Pancreas (tissue), 10 donors: Measurements from ENCODE around the gene PTPRG. TPM values are rescaled to one million over a fixed set of nuclear protein-coding genes. Genes with fewer than 3 reads are reported as not detected.
"Not testable (repeated sequence)": the region's sequence is repeated elsewhere in the genome, so short reads cannot be mapped to it uniquely, and the experiment has no call there.

Experiments
- ATAC-seq, 4 donors: fragments of 200-7000 bp; cut with Tn5 transposase; one replicate each; pipeline versions ENCODE4 v1.8.0 to v1.9.1; 2020; ENCODE audit warnings: mild to moderate bottlenecking in 4 of 4, moderate library complexity in 4 of 4
- DNase-seq, 6 donors: peaks; one replicate each; pipeline ENCODE4 v3.0.0-alpha.2; 2020
- FAIRE-seq: peaks from 2 replicates; lab custom pipeline; 2012; peaks lifted over from hg19 to GRCh38; lab: Jason Lieb, UNC
- H3K27ac ChIP-seq, 4 donors: fragments of 200-600 bp; sonication (generic); 1 replicate in 3 of 4; 2 replicates in 1 of 4; pipeline versions ENCODE4 v1.5.0 to v1.8.0; 2020
- H3K27me3 ChIP-seq, 4 donors: fragments of 200-600 bp; one replicate each; pipeline ENCODE4 v1.8.0; 2021
- H3K36me3 ChIP-seq, 3 donors: fragments of 200-600 bp; sonication (generic) in 1 of 3; one replicate each; pipeline versions ENCODE4 v1.5.0 to v1.8.0; 2020 to 2021
- H3K4me1 ChIP-seq, 3 donors: fragments of 200-600 bp; one replicate each; pipeline ENCODE4 v1.8.0; 2021
- H3K4me3 ChIP-seq, 4 donors: fragments of 200-600 bp; sonication (generic) in 2 of 4; one replicate each; pipeline versions ENCODE4 v1.5.0 to v1.8.0; 2020 to 2021
- H3K9me3 ChIP-seq, 4 donors: fragments of 200-600 bp; one replicate each; pipeline ENCODE4 v1.8.0; 2021
- WGBS, 2 donors: extraction: QIAGEN DNeasy Blood & Tissue Kit; methylation state at CpG; one replicate each; pipeline ENCODE4 v1.1.7; 2013; 5-methylcytosine and 5-hydroxymethylcytosine counted together
- intact Hi-C, 3 donors: fragments of 100-400 bp; cut with DNase I; formaldehyde crosslinking; loops; one replicate each; pipeline versions ENCODE4 v1.11.1 to v1.14.2; 2022
- polyA plus RNA-seq, 2 donors: library from polyadenylated mRNA; stranded (reverse); fragments of 200-250 nt; gene quantifications; one replicate each; pipeline ENCODE4 v1.2.3, GENCODE V29; 2013
- total RNA-seq, 6 donors: library from RNA; stranded (reverse); fragmentation: NEBNext Ultra II Directional in 4 of 6; extraction: Animal tissue kit (Norgen Biotek cat#: 25700) in 4 of 6; gene quantifications; one replicate each; pipeline versions ENCODE4 v1.2.1 to v1.2.4, GENCODE V29; 2021 to 2023
- TF ChIP-seq, protein P1 (sequence below), 4 donors: fragments of 200-600 bp; sonication (generic) in 3 of 4; IDR thresholded peaks; one replicate each; pipeline versions ENCODE4 v1.5.0 to v1.8.0; 2021; ENCODE audit warnings: antibody characterized with exemption in 4 of 4
- donor health status: healthy with polysubstance abuse.
- donor health status: DM: no; HTN: no; CAD: no; lungs with moderate emphysema.
- donor health status: DM: no; HTN: no; CAD: no.
- donor health status: control.
- donor health status: control.
- donor health status: Bipolar disorder and iron deficiency.
- donor health status: DM: yes; HTN: yes; CAD: no.
- donor health status: DM: no; HTN: no; CAD: no.
- donor health status: DM: no; HTN: no; CAD: no.
- donor health status: DM: yes; HTN: yes; CAD: no.

Gene PTPRG
- total and polyA plus RNA-seq, 8 donors, result 2.8 to 20.5 (median 9.5) TPM

DNA sequence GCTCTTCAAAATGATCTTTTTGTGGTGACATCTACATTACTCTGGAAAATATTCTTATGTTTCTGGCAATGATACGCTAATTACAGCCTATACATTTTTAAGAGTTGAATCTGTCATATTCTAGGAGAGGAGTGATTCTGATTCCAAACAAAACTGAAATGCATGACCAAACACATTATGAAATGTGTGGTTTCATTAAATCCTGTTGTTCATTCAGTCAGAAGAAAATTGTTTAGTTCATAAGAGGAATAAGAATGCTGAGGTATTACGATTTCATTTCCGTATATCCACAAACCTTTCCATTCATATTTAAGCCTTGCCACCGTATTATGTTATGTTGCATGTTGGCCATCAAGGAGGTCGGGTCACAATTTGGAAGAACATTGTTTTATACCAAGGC is 466.9 kb downstream of the PTPRG start:
- no peak for ATAC-seq

DNA sequence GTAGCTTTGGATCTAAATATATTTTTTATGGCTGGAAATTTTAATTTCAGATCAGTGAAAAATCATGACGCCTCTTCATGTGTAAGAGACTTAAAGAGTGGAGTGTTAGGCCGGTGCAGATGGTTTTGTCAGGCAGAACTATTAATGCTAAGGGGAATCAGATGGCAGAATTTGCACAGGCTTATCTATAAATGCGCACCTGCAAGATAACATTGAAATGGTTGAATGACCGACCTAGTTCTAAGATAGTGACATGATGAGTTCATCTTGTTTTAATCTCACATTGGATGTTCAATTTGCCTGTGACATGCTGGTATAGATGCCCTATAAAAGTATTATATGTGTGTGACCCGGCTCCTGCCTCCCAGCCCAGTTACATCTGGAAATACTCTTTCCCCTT is 471.4 kb downstream of the PTPRG start:
- no peaks in the 10 kb centered on the region for H3K27me3 ChIP-seq
- no peaks in the 10 kb centered on the region for H3K4me1 ChIP-seq
- H3K4me3 ChIP-seq, result no peak overlapping the region
- TF ChIP-seq, protein P1, sequence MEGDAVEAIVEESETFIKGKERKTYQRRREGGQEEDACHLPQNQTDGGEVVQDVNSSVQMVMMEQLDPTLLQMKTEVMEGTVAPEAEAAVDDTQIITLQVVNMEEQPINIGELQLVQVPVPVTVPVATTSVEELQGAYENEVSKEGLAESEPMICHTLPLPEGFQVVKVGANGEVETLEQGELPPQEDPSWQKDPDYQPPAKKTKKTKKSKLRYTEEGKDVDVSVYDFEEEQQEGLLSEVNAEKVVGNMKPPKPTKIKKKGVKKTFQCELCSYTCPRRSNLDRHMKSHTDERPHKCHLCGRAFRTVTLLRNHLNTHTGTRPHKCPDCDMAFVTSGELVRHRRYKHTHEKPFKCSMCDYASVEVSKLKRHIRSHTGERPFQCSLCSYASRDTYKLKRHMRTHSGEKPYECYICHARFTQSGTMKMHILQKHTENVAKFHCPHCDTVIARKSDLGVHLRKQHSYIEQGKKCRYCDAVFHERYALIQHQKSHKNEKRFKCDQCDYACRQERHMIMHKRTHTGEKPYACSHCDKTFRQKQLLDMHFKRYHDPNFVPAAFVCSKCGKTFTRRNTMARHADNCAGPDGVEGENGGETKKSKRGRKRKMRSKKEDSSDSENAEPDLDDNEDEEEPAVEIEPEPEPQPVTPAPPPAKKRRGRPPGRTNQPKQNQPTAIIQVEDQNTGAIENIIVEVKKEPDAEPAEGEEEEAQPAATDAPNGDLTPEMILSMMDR (IDR thresholded peaks at IDR 0.05), result no peak
- no peak for ATAC-seq
- intact Hi-C loops, result no loop called here
- WGBS, 2 donors, result 65 to 67% methylated on average over 5 of the region's 5 CpGs
- no peaks in the 10 kb centered on the region for H3K9me3 ChIP-seq
- FAIRE-seq, result no peak
- no peak overlapping the region for H3K27ac ChIP-seq
- no peak for DNase-seq
- no peaks in the 10 kb centered on the region for H3K36me3 ChIP-seq

More for the DNA sequence above, 466.9 kb downstream of the PTPRG start:
- no peaks in the 10 kb centered on the region for H3K4me1 ChIP-seq
- no peak overlapping the region for H3K27ac ChIP-seq
- TF ChIP-seq, protein P1 (IDR thresholded peaks at IDR 0.05), result no peak
- intact Hi-C loops, result no loop called here
- no peak overlapping the region for H3K4me3 ChIP-seq
- H3K9me3 ChIP-seq, result no peaks in the 10 kb centered on the region
- H3K36me3 ChIP-seq, result no peaks in the 10 kb centered on the region
- FAIRE-seq, result no peak
- H3K27me3 ChIP-seq, result no peaks in the 10 kb centered on the region
- DNase-seq, result no peak
- WGBS, 2 donors, result 95 to 99% methylated on average over 5 of the region's 5 CpGs

DNA sequence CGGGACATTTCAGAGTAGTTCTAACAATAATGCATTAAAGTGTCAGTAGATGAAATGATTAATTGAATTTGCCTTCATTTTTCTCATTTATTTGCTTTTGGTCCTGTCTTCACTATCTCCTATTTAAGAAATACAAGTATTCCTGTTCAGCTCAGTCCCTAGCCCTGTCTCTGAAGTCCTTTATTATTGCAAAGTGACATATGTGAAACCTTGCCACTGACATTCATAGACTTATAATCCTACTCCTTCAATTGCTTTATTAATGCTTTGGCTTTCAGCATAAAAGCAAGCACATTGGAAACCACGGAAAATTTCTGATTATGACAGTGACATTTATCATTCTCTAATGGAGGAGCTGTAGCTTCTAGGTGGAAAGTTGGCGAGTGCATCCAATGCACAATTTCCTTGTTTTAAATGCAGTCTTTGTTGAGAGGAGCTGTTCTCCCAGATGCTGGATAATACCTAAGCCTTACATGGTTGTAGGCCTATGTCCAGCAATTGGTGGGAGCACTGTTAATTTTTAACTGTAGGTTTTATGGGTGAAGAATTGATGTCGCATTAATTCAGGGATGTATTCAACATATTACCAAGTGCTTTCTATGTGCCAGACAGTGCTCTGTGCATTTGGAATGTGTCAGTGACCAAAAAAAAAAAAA is 474.2 kb downstream of the PTPRG start:
- FAIRE-seq, result no peak
- TF ChIP-seq, protein P1 (IDR thresholded peaks at IDR 0.05), result no peak

DNA sequence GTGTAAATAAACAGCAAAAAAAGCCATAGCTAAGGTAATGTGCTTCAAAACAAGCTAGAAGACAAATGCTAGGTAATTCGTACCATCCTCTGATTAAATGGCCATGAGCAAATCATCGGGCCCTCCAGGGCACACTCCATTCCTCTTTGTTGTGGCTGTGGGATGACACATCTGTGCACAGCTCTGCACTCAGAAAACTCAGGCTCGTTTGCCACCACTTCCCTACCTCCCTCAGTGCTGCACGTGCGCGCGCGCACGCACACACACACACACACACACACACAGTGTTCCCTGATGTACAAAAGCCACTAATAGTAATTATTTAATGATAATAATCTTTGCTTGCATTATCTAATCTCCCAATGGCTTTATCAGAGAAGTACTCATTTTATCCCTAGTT is 475.4 kb downstream of the PTPRG start:
- DNase-seq (no peak), ATAC-seq (no peak), FAIRE-seq (no peak)
- intact Hi-C loops, result no loop called here
- 78 to 88% methylated on average over 9 of the region's 9 CpGs for WGBS, 2 donors
- Histone ChIP-seq H3K27me3 (no peaks in the 10 kb centered on the region), H3K9me3 (no peaks in the 10 kb centered on the region), H3K4me1 (no peaks in the 10 kb centered on the region), H3K4me3 (no peak overlapping the region), H3K36me3 (no peaks in the 10 kb centered on the region), H3K27ac (no peak overlapping the region)
- TF ChIP-seq, protein P1 (IDR thresholded peaks at IDR 0.05), result no peak

More for the DNA sequence above, 474.2 kb downstream of the PTPRG start:
- DNase-seq (no peak), ATAC-seq (peak in 3 of 4 donors; percentile 34 to 66 (median 36))
- H3K9me3 ChIP-seq, result no peaks in the 10 kb centered on the region
- no peaks in the 10 kb centered on the region for H3K4me1 ChIP-seq
- H3K4me3 ChIP-seq, result no peak overlapping the region
- no peaks in the 10 kb centered on the region for H3K36me3 ChIP-seq
- no peak overlapping the region for H3K27ac ChIP-seq
- H3K27me3 ChIP-seq, result no peaks in the 10 kb centered on the region
- WGBS, 2 donors, result 68 to 72% methylated on average over 4 of the region's 4 CpGs
- intact Hi-C loops, result no loop called here

DNA sequence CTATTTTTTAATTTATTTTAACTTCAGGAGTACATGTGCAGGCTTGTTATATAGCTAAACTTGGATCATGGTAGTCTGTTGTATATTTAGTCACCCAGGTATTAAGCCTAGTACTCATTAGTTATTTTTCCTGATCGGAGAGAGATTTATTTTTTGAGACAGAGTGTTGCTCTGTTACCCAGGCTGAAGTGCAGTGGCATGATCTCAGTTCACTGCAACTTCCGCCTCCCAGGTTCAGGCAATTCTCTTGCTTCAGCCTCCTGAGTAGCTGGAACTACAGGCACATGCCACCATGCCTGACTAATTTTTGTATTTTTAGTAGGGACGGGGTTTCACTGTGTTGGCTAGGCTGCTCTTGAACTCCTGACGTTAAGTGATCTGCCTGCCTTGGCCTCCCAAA is 477.4 kb downstream of the PTPRG start:
- H3K9me3 ChIP-seq, H3K27ac ChIP-seq, intact Hi-C loops, H3K36me3 ChIP-seq, H3K27me3 ChIP-seq, H3K4me1 ChIP-seq, H3K4me3 ChIP-seq, FAIRE-seq, DNase-seq, ATAC-seq: not testable (repeated sequence)
- WGBS, 2 donors, result 89 to 95% methylated on average over 4 of the region's 4 CpGs
